Measurements from ENCODE around the gene HELZ.

- TF ChIP-seq POLR2AphosphoS5 (IDR thresholded peaks at IDR 0.05; ENCODE audit: low read depth, low read length), result no peak
- TF ChIP-seq YY1 (IDR thresholded peaks at IDR 0.05; ENCODE audit: low read depth), result no peak
- TF ChIP-seq REST (IDR thresholded peaks at IDR 0.05; ENCODE audit: low read depth, low read length), result no peak
- TF ChIP-seq CTCF (IDR thresholded peaks at IDR 0.05), result no peak
- no peak for TF ChIP-seq USF1 (IDR thresholded peaks at IDR 0.05; ENCODE audit: borderline replicate concordance, low read depth)
- TF ChIP-seq RAD21 (IDR thresholded peaks at IDR 0.05; ENCODE audit: low read length), result no peak
These were observed 223.8 kb downstream of the HELZ start for GRCh38 chr17:67021196-67021595.
